H9 (cell line): Measurements from ENCODE around the gene BMPER. TPM values are rescaled to one million over a fixed set of nuclear protein-coding genes. Genes with fewer than 3 reads are reported as not detected.

ENCODE experiments used
- DNase-seq: peaks from one replicate; pipeline ENCODE4 v3.0.0-alpha.2; 2017
- H2AFZ ChIP-seq: one replicate; pipeline ENCODE4 v1.6.1; 2013; ENCODE audit warnings: mild to moderate bottlenecking, low read length, control low read depth, moderate library complexity
- H2AK5ac ChIP-seq: 2 replicates; pipeline ENCODE4 v1.6.1; 2013; ENCODE audit warnings: low read length, control low read depth, mixed read lengths; ENCODE audit not compliant: insufficient read length
- H2BK120ac ChIP-seq: one replicate; pipeline ENCODE4 v1.6.1; 2013; ENCODE audit warnings: low read depth, mild to moderate bottlenecking, low read length, control low read depth, inconsistent platforms; ENCODE audit not compliant: poor library complexity, severe bottlenecking
- H2BK12ac ChIP-seq: 2 replicates; pipeline ENCODE4 v1.6.1; 2013; ENCODE audit warnings: low read length, control low read depth, mixed read lengths, low read depth; ENCODE audit not compliant: insufficient read length
- H2BK15ac ChIP-seq: 2 replicates; pipeline ENCODE4 v1.6.1; 2013; ENCODE audit warnings: low read depth, low read length, control low read depth
- H2BK20ac ChIP-seq: one replicate; pipeline ENCODE4 v1.6.1; 2013; ENCODE audit warnings: low read depth, mild to moderate bottlenecking, low read length, control low read depth, inconsistent platforms; ENCODE audit not compliant: poor library complexity, severe bottlenecking
- H2BK5ac ChIP-seq: 2 replicates; pipeline ENCODE4 v1.6.1; 2013; ENCODE audit warnings: low read length, control low read depth, mixed read lengths; ENCODE audit not compliant: insufficient read length
- H3K14ac ChIP-seq: 2 replicates; pipeline ENCODE4 v1.6.1; 2013; ENCODE audit warnings: low read length, control low read depth; ENCODE audit not compliant: insufficient read depth
- H3K18ac ChIP-seq: 2 replicates; pipeline ENCODE4 v1.6.1; 2013; ENCODE audit warnings: low read depth, mild to moderate bottlenecking, mixed read lengths, low read length, control low read depth; ENCODE audit not compliant: insufficient read length
- H3K23ac ChIP-seq: 2 replicates; pipeline ENCODE4 v1.6.1; 2013; ENCODE audit warnings: low read length, control low read depth, mixed read lengths, low read depth; ENCODE audit not compliant: insufficient read length
- H3K23me2 ChIP-seq: 2 replicates; pipeline ENCODE4 v1.6.1; 2013; ENCODE audit warnings: low read depth, mild to moderate bottlenecking, mixed read lengths, low read length, control low read depth; ENCODE audit not compliant: insufficient read length, poor library complexity, severe bottlenecking
- H3K27ac ChIP-seq: 2 replicates; pipeline ENCODE4 v1.5.1; 2013; ENCODE audit warnings: low read length, control low read depth, mixed read lengths, low read depth; ENCODE audit not compliant: insufficient read length
- H3K27me3 ChIP-seq: 2 replicates; pipeline ENCODE4 v1.6.1; 2013; ENCODE audit warnings: low read length, control low read depth, inconsistent platforms; ENCODE audit not compliant: insufficient read depth
- H3K4ac ChIP-seq: 2 replicates; pipeline ENCODE4 v1.6.1; 2013; ENCODE audit warnings: low read depth, mild to moderate bottlenecking, control low read depth, inconsistent platforms, low read length, moderate library complexity
- H3K4me1 ChIP-seq: 2 replicates; pipeline ENCODE4 v1.6.1; 2013; ENCODE audit warnings: low read length, control low read depth, inconsistent platforms; ENCODE audit not compliant: insufficient read depth
- H3K4me2 ChIP-seq: 2 replicates; pipeline ENCODE4 v1.6.1; 2013; ENCODE audit warnings: low read length, control low read depth, mixed read lengths; ENCODE audit not compliant: insufficient read length, insufficient read depth
- H3K56ac ChIP-seq: 2 replicates; pipeline ENCODE4 v1.6.1; 2013; ENCODE audit warnings: low read depth, mild to moderate bottlenecking, mixed read lengths, low read length, control low read depth; ENCODE audit not compliant: insufficient read length
- H3K79me1 ChIP-seq: 2 replicates; pipeline ENCODE4 v1.6.1; 2013; ENCODE audit warnings: low read depth, mild to moderate bottlenecking, moderate library complexity, low read length, control low read depth, inconsistent platforms; ENCODE audit not compliant: insufficient read depth, poor library complexity, severe bottlenecking
- H3K79me2 ChIP-seq: 2 replicates; pipeline ENCODE4 v1.6.1; 2013; ENCODE audit warnings: low read length, control low read depth, inconsistent platforms; ENCODE audit not compliant: insufficient read depth
- H3K9ac ChIP-seq: 2 replicates; pipeline ENCODE4 v1.6.1; 2013; ENCODE audit warnings: low read length, control low read depth, mixed read lengths; ENCODE audit not compliant: insufficient read length; ENCODE audit errors: extremely low read depth
- H3K9me3 ChIP-seq: one replicate; pipeline ENCODE4 v1.6.1; 2013; ENCODE audit warnings: low read depth, low read length, inconsistent platforms; ENCODE audit not compliant: control insufficient read depth
- H3T11ph ChIP-seq: one replicate; pipeline ENCODE4 v1.6.1; 2013; ENCODE audit warnings: mild to moderate bottlenecking, low read length, control low read depth, inconsistent platforms
- H4K20me1 ChIP-seq: one replicate; pipeline ENCODE4 v1.6.1; 2013; ENCODE audit not compliant: control insufficient read depth, insufficient read length, insufficient read depth
- H4K5ac ChIP-seq: 2 replicates; pipeline ENCODE4 v1.6.1; 2013; ENCODE audit warnings: low read depth, mild to moderate bottlenecking, mixed read lengths, low read length, control low read depth; ENCODE audit not compliant: insufficient read length
- H4K8ac ChIP-seq: replicated peaks from 2 replicates; pipeline ENCODE4 v1.6.1; 2013; ENCODE audit warnings: low read length, control low read depth, mixed read lengths, low read depth; ENCODE audit not compliant: insufficient read length
- H4K91ac ChIP-seq: 2 replicates; pipeline ENCODE4 v1.6.1; 2013; ENCODE audit warnings: low read depth, mild to moderate bottlenecking, moderate library complexity, mixed read lengths, low read length, control low read depth; ENCODE audit not compliant: insufficient read length
- H3K27ac Mint-ChIP-seq, 3 experiments: 2 replicates in 2 of 3; 3 replicates in 1 of 3; pipeline ENCODE4 v1.8.0; 2020 to 2021; ENCODE audit warnings: mixed read lengths in 3 of 3, mild to moderate bottlenecking in 1 of 3, moderate library complexity in 1 of 3
- H3K27me3 Mint-ChIP-seq: 2 replicates; pipeline ENCODE4 v1.8.0; 2021; ENCODE audit warnings: low read depth, mild to moderate bottlenecking, moderate library complexity, mixed read lengths
- H3K36me3 Mint-ChIP-seq, 3 experiments: 2 replicates in 2 of 3; 3 replicates in 1 of 3; pipeline ENCODE4 v1.8.0; 2020 to 2021; ENCODE audit warnings: low read depth in 3 of 3, mixed read lengths in 3 of 3; ENCODE audit not compliant: insufficient read depth in 1 of 3
- H3K4me1 Mint-ChIP-seq, 2 experiments: 2 replicates each; pipeline ENCODE4 v1.8.0; 2020; ENCODE audit warnings: mixed read lengths in 2 of 2
- H3K4me3 Mint-ChIP-seq, 2 experiments: 2 replicates in 1 of 2; 3 replicates in 1 of 2; pipeline ENCODE4 v1.8.0; 2020 to 2021; ENCODE audit warnings: mild to moderate bottlenecking in 2 of 2, mixed read lengths in 2 of 2, moderate library complexity in 1 of 2
- H3K9me3 Mint-ChIP-seq, 2 experiments: 2 replicates in 1 of 2; 3 replicates in 1 of 2; pipeline ENCODE4 v1.8.0; 2020; ENCODE audit warnings: mild to moderate bottlenecking in 2 of 2, mixed read lengths in 2 of 2, moderate library complexity in 1 of 2
- CTCF ChIP-seq: fragments of 200-600 bp; sonication (generic); conservative IDR thresholded peaks from 3 replicates; pipeline ENCODE4 v1.8.0; 2021; ENCODE audit warnings: antibody characterized with exemption, mild to moderate bottlenecking
- WGBS: extraction: QIAGEN DNeasy Blood & Tissue Kit; methylation state at CpG from one replicate; pipeline ENCODE4 v1.1.7; 2013; ENCODE audit warnings: missing lambda C conversion rate, low lambda C conversion rate, mixed read lengths; ENCODE audit not compliant: insufficient read length; ENCODE audit errors: extremely low coverage; 5-methylcytosine and 5-hydroxymethylcytosine counted together
- total RNA-seq: library from RNA; stranded (reverse); gene quantifications from 2 replicates; pipeline ENCODE4 v1.2.1, GENCODE V29; 2021

Gene BMPER
- total RNA-seq, 1 experiment from 2014 or later = 0.20 TPM

- H2AK5ac ChIP-seq = no peak overlapping the region
- no peaks in the 10 kb centered on the region for H3K23me2 ChIP-seq
- TF ChIP-seq CTCF = no peak
- WGBS = no CpG with 5 or more reads among the region's 3 CpGs
- no peaks in the 10 kb centered on the region for H3K36me3 Mint-ChIP-seq
- no peak overlapping the region for H2BK12ac ChIP-seq
- no peak overlapping the region for H3K18ac ChIP-seq
- H3K4me1 Mint-ChIP-seq = peaks cover 22% of the 10 kb centered on the region in 2 experiments
- H3K4me1 ChIP-seq = no peaks in the 10 kb centered on the region; the same call in 1 of the 2 replicates
- H3K27ac Mint-ChIP-seq = no peak overlapping the region
- H3K27me3 ChIP-seq = no peaks in the 10 kb centered on the region
- DNase-seq = no peak
- H4K5ac ChIP-seq = no peak overlapping the region
- no peaks in the 10 kb centered on the region for H3K79me1 ChIP-seq
- H3K56ac ChIP-seq = no peak overlapping the region
- no peak overlapping the region for H3K14ac ChIP-seq
- no peak overlapping the region for H3K4me2 ChIP-seq
- H3K9me3 Mint-ChIP-seq = no peaks in the 10 kb centered on the region
- H3K27ac ChIP-seq = no peak overlapping the region
- H3K23ac ChIP-seq = no peak overlapping the region
- no peak overlapping the region for H4K8ac ChIP-seq
- H3K4ac ChIP-seq = no peak overlapping the region
- no peak overlapping the region for H2BK20ac ChIP-seq
- peaks cover 1% of the 10 kb centered on the region; the same call in 1 of the 2 replicates for H3K27me3 Mint-ChIP-seq
- no peaks in the 10 kb centered on the region for H3K9me3 ChIP-seq
- H3T11ph ChIP-seq = no peak overlapping the region
- H2BK5ac ChIP-seq = no peak overlapping the region
- H2AFZ ChIP-seq = no peak overlapping the region
- H4K91ac ChIP-seq = no peak overlapping the region
- no peak overlapping the region; a peak in 1 of 5 replicates for H3K4me3 Mint-ChIP-seq
- no peak overlapping the region for H2BK15ac ChIP-seq
- no peaks in the 10 kb centered on the region for H3K79me2 ChIP-seq
- H2BK120ac ChIP-seq = no peak overlapping the region
- H3K9ac ChIP-seq = no peak overlapping the region
- H4K20me1 ChIP-seq = no peaks in the 10 kb centered on the region
These were observed 233.7 kb downstream of the BMPER start for GRCh38 chr7:34139086-34139485.
